Measurements from ENCODE around the gene MDM1. TPM values are rescaled to one million over a fixed set of nuclear protein-coding genes. Genes with fewer than 3 reads are reported as not detected.

The MDM1 gene
- total and polyA plus RNA-seq, 2 of the 13 experiments (the other 11 are each of a cell fraction or from before 2014, with no cell fraction given), result 4.6 to 15.2 TPM

GRCh38 chr12:68326716-68327115 lies 5.4 kb downstream of the MDM1 start (continued):
- TF ChIP-seq, protein P1, sequence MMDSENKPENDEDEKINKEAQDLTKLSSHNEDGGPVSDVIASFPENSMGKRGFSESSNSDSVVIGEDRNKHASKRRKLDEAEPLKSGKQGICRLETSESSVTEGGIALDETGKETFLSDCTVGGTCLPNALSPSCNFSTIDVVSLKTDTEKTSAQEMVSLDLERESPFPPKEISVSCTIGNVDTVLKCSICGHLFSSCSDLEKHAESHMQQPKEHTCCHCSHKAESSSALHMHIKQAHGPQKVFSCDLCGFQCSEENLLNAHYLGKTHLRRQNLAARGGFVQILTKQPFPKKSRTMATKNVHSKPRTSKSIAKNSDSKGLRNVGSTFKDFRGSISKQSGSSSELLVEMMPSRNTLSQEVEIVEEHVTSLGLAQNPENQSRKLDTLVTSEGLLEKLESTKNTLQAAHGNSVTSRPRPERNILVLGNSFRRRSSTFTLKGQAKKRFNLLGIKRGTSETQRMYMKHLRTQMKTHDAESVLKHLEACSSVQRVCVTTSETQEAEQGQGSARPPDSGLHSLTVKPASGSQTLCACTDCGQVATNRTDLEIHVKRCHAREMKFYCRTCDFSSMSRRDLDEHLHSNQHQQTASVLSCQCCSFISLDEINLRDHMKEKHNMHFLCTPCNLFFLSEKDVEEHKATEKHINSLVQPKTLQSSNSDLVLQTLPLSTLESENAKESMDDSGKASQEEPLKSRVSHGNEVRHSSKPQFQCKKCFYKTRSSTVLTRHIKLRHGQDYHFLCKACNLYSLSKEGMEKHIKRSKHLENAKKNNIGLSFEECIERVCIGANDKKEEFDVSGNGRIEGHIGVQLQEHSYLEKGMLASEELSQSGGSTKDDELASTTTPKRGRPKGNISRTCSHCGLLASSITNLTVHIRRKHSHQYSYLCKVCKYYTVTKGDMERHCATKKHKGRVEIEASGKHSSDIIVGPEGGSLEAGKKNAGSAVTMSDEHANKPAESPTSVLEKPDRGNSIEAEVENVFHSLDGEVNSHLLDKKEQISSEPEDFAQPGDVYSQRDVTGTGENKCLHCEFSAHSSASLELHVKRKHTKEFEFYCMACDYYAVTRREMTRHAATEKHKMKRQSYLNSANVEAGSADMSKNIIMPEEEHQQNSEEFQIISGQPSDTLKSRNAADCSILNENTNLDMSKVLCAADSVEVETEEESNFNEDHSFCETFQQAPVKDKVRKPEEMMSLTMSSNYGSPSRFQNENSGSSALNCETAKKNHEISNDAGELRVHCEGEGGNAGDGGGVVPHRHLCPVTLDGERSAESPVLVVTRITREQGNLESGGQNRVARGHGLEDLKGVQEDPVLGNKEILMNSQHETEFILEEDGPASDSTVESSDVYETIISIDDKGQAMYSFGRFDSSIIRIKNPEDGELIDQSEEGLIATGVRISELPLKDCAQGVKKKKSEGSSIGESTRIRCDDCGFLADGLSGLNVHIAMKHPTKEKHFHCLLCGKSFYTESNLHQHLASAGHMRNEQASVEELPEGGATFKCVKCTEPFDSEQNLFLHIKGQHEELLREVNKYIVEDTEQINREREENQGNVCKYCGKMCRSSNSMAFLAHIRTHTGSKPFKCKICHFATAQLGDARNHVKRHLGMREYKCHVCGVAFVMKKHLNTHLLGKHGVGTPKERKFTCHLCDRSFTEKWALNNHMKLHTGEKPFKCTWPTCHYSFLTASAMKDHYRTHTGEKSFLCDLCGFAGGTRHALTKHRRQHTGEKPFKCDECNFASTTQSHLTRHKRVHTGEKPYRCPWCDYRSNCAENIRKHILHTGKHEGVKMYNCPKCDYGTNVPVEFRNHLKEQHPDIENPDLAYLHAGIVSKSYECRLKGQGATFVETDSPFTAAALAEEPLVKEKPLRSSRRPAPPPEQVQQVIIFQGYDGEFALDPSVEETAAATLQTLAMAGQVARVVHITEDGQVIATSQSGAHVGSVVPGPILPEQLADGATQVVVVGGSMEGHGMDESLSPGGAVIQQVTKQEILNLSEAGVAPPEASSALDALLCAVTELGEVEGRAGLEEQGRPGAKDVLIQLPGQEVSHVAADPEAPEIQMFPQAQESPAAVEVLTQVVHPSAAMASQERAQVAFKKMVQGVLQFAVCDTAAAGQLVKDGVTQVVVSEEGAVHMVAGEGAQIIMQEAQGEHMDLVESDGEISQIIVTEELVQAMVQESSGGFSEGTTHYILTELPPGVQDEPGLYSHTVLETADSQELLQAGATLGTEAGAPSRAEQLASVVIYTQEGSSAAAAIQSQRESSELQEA (CRISPR knock-in tag; IDR thresholded peaks at IDR 0.05; ENCODE audit: not compliant biosample characterization), result no peak
- TF ChIP-seq AHR (CRISPR knock-in tag; IDR thresholded peaks at IDR 0.05) (no peak), ZNF589 (CRISPR knock-in tag; conservative IDR thresholded peaks at IDR 0.05) (no peak), CBX1 (IDR thresholded peaks at IDR 0.05; ENCODE audit: low read depth) (no peak), DNMT3B (CRISPR knock-in tag; conservative IDR thresholded peaks at IDR 0.05) (no peak), STAT6 (CRISPR knock-in tag; IDR thresholded peaks at IDR 0.05; ENCODE audit: borderline replicate concordance) (no peak), ZNF207 (IDR thresholded peaks at IDR 0.05; ENCODE audit: borderline replicate concordance) (no peak), ZNF326 (CRISPR knock-in tag; IDR thresholded peaks at IDR 0.05; ENCODE audit: borderline replicate concordance) (no peak), MATR3 (CRISPR knock-in tag; IDR thresholded peaks at IDR 0.05) (no peak), SCMH1 (CRISPR knock-in tag; IDR thresholded peaks at IDR 0.05; ENCODE audit: borderline replicate concordance) (no peak), MEIS2 (CRISPR knock-in tag; IDR thresholded peaks at IDR 0.05) (no peak), ZBTB8A (CRISPR knock-in tag; IDR thresholded peaks at IDR 0.05; ENCODE audit: borderline replicate concordance, low read depth) (no peak)
- TF ChIP-seq, protein P2, sequence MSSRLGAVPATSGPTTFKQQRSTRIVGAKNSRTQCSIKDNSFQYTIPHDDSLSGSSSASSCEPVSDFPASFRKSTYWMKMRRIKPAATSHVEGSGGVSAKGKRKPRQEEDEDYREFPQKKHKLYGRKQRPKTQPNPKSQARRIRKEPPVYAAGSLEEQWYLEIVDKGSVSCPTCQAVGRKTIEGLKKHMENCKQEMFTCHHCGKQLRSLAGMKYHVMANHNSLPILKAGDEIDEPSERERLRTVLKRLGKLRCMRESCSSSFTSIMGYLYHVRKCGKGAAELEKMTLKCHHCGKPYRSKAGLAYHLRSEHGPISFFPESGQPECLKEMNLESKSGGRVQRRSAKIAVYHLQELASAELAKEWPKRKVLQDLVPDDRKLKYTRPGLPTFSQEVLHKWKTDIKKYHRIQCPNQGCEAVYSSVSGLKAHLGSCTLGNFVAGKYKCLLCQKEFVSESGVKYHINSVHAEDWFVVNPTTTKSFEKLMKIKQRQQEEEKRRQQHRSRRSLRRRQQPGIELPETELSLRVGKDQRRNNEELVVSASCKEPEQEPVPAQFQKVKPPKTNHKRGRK (CRISPR knock-in tag; IDR thresholded peaks at IDR 0.05), result no peak
